Middle frontal gyrus (tissue), 1 donor: ENCODE results near the gene GSDMA.
A peak's percentile ranks its signal among the peaks of the same experiment; 100 is the strongest.

Experiments used
- DNase-seq: peaks from one replicate; pipeline ENCODE4 v3.0.0-alpha.2; 2015; ENCODE audit warnings: low spot score; ENCODE audit errors: extremely low spot score

GSDMA gene

GRCh38 chr17:39960524-39961041 is 2.2 kb upstream of the GSDMA start:
- no peak for DNase-seq

DNA sequence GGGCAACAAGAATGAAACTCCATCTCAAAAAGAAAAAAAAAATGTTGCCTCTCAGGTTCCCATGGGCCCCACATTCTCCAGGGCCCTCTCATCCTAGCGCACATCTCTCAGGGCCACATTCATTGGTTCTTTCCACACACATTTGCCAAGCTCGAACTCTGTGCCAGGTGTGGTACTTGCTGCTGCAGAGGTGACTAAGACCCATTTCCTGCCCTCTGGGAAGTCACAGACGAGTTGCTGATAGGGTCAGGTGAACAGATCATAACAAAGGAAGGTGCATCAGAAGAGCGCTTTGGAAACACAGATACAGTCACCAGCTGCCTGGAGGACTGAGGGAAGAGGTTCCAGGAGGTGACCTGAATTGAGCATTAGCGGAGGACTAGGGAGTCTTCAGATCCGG is 1.0 kb downstream of the GSDMA start:
- no peak for DNase-seq

- no peak for DNase-seq
These were observed 2.4 kb downstream of the GSDMA start for GRCh38 chr17:39965017-39965699.

- no peak for DNase-seq
These were observed 4.0 kb downstream of the GSDMA start for GRCh38 chr17:39966771-39967170.

DNA sequence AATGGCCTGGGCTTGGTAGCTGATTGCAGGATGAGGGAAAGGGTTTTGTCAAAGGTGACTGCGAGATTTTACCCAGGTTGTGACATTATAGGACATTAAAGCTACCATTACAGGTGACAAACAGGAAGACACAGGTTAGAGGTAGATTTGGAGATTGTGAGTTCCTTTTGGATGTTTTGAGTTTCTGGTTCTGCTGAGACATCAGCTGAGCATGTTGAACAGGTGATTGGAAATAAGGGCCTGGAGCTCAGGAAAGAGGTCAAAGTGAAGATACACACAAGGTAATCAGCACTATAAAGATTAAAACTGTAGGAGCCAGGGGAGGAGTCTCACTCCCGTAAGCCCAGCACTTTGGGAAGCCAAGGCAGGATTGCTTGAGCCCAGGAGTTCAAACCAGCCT is 6.0 kb downstream of the GSDMA start:
- no peak for DNase-seq

- DNase-seq: no peak
These were observed 6.6 kb downstream of the GSDMA start for GRCh38 chr17:39969375-39969774.

- no peak for DNase-seq
These were observed 7.4 kb downstream of the GSDMA start for GRCh38 chr17:39970157-39970692.

- no peak for DNase-seq
These were observed 8.3 kb downstream of the GSDMA start for GRCh38 chr17:39971076-39971603.

- no peak for DNase-seq
These were observed 9.5 kb downstream of the GSDMA start for GRCh38 chr17:39972271-39972670.

DNA sequence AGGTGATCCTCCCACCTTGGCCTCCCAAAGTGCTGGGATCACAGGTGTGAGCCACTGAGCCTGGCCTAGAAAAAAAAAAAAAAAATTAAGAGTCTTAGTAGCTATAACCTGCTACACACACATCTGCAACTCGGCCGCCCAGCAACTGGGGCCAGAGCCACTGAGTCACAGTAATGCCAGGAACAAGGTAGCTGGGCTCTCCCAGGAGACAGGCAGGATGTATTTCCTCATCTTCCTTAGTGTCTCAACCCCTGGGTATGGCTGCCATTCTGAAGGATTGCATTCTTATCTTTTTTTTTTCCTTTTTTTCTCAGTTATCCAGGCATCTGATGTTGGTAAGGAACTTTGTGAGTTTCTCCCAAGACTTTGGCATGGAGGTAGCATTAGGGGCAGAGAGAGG is 10.7 kb downstream of the GSDMA start:
- DNase-seq: no peak

DNA sequence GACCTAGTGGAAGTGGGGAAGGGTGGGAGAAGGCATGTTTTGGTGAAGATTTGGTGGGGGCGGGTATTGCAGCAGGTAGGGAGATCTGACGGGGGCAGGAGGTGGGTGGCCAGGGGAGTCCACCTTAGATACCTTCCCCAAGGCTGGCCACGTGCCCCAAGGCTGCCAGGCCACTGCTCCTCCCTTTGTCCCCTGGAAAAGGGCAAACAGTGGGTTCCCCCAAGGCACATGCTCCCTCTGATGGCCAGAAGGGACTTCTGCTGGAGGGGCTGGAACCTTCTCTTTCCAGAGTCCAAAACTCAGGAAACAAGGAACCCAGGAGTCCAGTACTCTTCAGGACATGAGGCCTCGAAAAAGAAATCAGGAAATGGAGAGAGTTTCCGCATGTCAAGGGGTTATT is 11.6 kb downstream of the GSDMA start:
- no peak for DNase-seq

DNA sequence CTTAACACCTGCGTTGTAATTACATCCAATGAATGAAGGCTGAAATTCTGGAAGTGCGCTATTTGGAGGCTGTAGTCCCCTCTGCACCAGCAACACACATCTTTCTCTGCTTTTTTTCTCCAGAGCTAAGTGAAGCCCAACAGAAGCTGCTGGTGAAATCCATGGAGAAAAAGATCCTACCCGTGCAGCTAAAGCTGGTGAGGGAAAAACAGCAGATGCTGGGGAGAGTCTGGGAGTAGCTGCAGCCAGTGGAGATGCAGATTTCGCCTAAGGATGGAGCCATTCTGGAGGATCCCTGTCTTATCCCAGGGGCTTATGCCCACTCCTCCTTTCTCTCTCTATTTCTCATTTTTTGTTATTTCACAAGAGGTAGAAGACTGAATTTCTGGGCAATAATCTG is 13.0 kb downstream of the GSDMA start:
- DNase-seq: no peak

DNA sequence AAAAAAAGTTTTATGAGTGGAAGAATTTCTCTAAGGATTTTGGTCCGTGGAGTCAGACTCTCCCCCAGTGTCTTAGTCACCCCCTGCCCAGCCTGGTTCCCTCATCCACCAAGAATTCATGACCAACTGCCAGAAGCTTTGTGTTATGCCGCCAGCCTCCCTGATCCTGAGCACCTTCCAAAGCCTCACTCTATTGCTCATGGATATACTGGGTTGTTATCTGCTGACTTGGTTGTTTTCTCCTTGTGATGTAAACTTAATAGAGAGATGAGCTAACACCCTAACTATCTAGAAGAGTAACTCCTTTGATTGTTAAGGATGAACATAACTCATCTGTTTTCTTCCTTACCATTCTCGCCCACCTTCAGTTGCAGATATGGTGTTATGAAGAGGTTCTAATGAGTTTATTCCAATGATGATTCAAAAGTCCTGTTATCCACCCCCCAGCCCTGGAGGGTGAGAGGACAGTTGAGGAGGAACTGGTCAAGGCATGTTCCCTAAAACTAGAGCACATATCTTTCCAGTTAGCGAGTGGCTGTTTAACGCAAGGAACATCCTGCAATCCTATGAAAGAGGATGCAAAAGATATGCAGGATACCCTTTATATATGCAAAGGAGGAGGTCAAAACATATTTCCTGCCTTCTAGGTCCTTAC is 16.3 kb downstream of the GSDMA start:
- no peak for DNase-seq

DNA sequence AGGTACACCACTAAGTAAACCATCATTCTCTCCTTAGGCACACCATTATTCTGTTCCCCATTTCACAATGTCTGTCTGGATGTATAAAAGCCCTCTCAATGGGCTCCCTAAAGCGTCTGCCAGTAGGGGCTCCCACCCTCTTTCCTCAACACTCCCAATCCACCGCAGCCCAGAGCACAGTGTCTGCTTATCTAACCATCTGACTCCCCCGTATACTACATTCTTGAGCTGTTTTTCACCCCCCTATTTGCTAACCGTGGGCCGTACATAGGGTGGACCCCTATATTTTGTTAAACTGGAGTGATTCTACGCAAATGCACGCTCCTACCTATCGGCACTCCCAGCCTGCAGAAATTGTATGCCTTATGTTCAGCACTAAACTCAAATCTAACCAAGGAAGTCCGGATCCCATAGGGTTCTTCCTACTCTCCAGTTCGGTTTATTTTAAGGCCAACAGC is 17.1 kb downstream of the GSDMA start:
- no peak for DNase-seq

GRCh38 chr17:39980351-39981206 is 17.8 kb downstream of the GSDMA start, which contains the start of gene PSMD3:
Gene PSMD3, plus strand, starts transcription at chr17:39980807. Its CDS starts 164 bp downstream, at chr17:39980971.
- peak; percentile 99 for DNase-seq

DNA sequence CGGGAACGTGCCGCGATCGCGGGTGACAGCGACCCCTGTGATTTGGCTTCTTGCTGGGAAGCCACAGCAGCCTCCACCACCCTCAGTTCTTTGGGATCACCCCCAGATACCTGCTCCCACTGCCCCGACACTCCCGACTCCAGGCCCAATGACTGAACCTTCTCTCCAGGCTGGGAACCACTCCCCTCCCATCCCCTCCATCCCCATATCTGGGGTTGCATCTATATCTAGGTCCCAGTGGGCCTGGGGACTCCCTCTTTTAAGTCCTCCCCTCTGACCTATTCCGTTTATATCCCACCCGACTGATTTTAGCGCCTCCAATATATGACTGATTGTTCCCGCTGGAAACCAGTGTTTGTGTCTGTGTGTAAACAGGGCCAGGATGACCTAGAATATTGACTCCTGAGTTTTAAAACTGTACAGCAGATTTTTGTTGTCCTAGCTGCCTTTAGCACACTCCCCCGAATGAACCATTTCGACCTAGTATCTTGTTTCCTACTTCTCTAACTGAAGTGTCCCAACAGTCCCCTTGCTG is 18.5 kb downstream of the GSDMA start:
- DNase-seq: no peak

DNA sequence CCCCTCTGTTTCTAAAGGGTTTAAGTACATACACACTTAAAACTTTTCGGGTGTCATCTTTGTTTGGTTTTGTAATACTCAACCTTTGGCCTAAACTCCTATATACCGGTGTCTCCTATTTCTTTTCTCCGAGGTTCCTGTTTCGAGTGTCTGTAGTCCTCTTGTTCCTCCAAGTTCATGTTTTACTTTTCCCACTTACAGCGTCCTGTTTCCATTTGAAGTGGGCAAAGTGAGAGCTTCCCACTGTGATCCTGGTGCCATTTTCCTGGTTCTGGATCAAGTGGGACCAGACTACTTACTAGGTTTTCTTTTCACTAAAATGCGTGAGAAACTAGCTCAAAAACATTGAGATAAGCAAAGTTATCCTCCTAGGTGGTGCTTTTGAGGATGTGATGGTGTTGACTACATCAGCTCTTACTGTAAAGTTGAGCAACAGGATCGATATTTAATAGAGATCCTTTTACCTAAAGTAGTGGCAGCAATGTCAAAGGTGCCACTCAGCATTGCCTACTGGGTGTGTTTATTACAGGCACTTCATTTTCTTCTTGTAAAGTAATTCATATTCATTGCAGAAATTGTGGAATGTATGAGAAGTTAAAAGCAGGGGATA is 19.1 kb downstream of the GSDMA start:
- DNase-seq: no peak

- DNase-seq: no peak
These were observed 25.5 kb downstream of the GSDMA start for GRCh38 chr17:39988206-39988810.

DNA sequence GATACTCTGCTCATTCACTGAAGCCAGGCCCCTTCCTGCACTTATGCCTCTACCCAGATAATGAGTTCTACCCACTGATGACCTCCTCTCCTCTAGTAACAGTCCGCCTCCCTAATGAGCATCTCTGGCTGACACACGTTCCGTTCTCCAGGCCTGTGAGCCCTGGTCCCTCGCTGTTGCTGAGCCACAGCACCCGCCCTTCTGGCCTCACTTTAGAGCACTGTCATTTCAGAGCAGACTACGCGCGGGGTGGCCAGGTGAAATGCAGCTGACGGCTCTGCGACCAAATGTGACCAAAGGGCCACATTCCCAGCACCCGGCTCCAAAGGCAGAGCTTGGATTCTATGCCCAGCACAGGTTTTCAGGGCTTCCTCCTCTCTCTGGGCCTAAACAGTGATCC is 31.6 kb downstream of the GSDMA start:
- DNase-seq: no peak

GRCh38 chr17:39995438-39995837 is 32.6 kb downstream of the GSDMA start:
- DNase-seq: no peak
